ENCODE measurements around the gene PTGDR.

The PTGDR gene

DNA sequence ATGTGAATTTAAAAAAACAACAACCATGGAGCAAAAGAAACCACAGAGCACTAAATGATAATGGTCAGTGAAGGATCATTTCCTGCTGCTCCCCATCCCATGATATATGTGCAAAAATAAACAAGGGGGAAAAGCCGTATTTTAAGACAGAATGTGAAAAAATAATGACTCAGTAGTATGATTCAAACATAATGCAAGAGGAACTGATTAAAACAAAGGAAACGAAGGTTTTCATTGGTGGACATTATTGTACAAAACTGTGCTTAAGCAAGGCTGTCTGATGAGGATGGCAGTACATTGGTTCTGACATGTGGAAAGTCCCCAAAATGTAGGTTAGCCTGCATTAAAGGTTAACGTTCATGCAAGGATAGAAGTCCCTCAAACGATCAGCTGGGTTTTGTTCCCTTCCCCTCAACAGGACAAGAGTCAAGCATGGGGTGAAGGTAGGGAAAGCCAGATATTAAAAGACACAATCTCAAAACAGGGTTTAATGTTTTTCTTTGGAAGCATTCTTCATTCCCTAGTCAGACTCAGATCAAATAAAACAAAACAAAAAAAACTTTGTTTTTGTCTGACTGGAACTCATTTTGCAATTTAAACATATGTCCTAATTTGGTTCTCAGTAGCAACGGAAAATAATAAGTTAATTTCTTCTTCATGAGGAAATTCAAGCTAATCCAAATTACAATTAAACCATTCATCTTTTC, 26.3 kb upstream of the PTGDR start:
- H3K27me3 ChIP-seq (replicated peaks; ENCODE audit: control insufficient read depth, insufficient read depth, low read length): no peaks in the 10 kb centered on the region
- TF ChIP-seq, protein P1, sequence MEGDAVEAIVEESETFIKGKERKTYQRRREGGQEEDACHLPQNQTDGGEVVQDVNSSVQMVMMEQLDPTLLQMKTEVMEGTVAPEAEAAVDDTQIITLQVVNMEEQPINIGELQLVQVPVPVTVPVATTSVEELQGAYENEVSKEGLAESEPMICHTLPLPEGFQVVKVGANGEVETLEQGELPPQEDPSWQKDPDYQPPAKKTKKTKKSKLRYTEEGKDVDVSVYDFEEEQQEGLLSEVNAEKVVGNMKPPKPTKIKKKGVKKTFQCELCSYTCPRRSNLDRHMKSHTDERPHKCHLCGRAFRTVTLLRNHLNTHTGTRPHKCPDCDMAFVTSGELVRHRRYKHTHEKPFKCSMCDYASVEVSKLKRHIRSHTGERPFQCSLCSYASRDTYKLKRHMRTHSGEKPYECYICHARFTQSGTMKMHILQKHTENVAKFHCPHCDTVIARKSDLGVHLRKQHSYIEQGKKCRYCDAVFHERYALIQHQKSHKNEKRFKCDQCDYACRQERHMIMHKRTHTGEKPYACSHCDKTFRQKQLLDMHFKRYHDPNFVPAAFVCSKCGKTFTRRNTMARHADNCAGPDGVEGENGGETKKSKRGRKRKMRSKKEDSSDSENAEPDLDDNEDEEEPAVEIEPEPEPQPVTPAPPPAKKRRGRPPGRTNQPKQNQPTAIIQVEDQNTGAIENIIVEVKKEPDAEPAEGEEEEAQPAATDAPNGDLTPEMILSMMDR (IDR thresholded peaks at IDR 0.05; ENCODE audit: insufficient read depth, low read length, poor library complexity, severe bottlenecking): no peak
- no peak overlapping the region for H3K4me3 ChIP-seq (replicated peaks; ENCODE audit: low read depth, low read length)
- no peak for DNase-seq (ENCODE audit: extremely low read depth, insufficient read length)
- no peaks in the 10 kb centered on the region for H3K36me3 ChIP-seq (ENCODE audit: control insufficient read depth, insufficient read depth, low read length)

DNA sequence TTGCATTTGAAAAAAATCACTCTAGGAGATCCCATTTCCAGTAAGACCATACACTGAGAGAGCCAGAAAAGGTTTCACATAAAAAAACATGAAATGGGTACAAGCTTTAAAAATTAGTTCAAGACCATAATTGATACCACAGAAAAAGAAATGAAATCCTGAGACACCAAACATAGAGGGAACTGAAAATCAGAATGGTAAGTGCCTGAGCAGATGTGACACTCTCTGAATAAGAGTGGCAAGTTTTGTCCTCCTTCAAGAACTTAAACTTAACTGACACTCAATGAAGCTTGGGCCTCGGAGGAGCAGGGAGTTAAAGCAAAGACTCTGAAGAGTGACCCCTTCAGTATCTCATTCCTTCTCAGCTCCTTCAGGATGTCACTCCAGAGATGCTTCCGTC, 23.2 kb upstream of the PTGDR start:
- H3K27me3 ChIP-seq (replicated peaks; ENCODE audit: control insufficient read depth, insufficient read depth, low read length): no peaks in the 10 kb centered on the region
- H3K36me3 ChIP-seq (ENCODE audit: control insufficient read depth, insufficient read depth, low read length): no peaks in the 10 kb centered on the region
- no peak for DNase-seq (ENCODE audit: extremely low read depth, insufficient read length)
- H3K4me3 ChIP-seq (replicated peaks; ENCODE audit: low read depth, low read length): no peak overlapping the region
- TF ChIP-seq, protein P1 (IDR thresholded peaks at IDR 0.05; ENCODE audit: insufficient read depth, low read length, poor library complexity, severe bottlenecking): no peak

DNA sequence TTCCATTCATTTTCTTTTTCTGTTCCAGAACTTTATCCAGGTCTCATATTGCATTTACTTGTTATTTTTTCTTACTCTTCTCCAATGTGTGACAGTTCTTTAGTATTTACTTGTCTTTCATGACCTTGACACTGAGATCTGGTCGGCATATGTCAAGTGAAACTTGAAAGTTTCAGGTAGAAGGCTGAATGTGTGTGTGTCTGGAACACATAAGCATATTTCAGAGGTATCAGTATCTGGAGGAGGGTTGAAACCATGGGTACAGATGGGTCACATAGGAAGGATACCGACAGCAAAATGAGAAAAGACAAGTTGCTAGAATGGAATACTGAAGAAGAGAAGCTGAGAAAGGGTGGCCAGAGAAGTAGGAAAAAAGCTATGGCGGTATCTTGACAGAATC, 22.5 kb upstream of the PTGDR start:
- Histone ChIP-seq H3K27me3 (replicated peaks; ENCODE audit: control insufficient read depth, insufficient read depth, low read length) (no peaks in the 10 kb centered on the region), H3K36me3 (ENCODE audit: control insufficient read depth, insufficient read depth, low read length) (no peaks in the 10 kb centered on the region), H3K4me3 (replicated peaks; ENCODE audit: low read depth, low read length) (no peak overlapping the region)
- no peak for DNase-seq (ENCODE audit: extremely low read depth, insufficient read length)
- TF ChIP-seq, protein P1 (IDR thresholded peaks at IDR 0.05; ENCODE audit: insufficient read depth, low read length, poor library complexity, severe bottlenecking): no peak

DNA sequence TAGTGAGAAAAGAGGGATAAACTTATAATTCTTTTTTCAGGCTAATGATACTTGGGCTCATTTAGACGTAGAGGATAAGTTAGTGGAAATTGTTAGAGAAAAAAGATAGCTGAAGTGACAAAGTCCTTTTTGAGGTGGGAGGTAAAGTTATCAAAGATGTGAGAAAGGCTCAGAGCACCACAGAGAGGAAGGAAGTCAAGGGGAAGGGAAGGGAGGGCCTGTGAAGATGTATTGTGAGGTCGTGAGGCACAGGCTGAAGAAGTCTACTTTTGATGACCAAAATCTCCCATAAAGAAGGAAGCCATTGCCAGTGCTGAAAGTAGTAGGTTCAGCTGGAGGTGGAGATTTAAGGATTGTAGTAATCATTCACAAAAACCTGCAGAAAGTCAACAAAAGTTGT, 19.4 kb upstream of the PTGDR start:
- no peak overlapping the region for H3K4me3 ChIP-seq (replicated peaks; ENCODE audit: low read depth, low read length)
- TF ChIP-seq, protein P1 (IDR thresholded peaks at IDR 0.05; ENCODE audit: insufficient read depth, low read length, poor library complexity, severe bottlenecking): no peak
- no peaks in the 10 kb centered on the region for H3K27me3 ChIP-seq (replicated peaks; ENCODE audit: control insufficient read depth, insufficient read depth, low read length)
- DNase-seq (ENCODE audit: extremely low read depth, insufficient read length): no peak
- no peaks in the 10 kb centered on the region for H3K36me3 ChIP-seq (ENCODE audit: control insufficient read depth, insufficient read depth, low read length)

DNA sequence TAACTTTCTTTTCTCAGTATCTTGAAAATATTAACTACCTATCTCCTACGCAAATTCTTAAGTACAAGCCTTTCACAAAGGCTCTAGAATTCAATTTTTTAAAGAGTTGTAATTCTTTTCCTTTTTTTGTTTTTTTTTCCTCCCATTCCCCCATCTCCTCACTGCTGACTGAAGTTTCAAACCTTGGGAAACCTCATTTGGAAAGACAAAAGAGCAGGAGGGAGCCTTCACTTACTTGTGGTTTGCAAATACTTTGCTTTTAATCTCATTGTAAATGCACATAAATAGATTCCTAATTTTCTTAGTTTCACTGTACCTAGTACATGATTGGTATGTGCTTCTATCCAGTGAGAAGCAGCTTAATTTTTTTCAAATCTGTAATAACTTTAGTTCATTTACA, 15.8 kb upstream of the PTGDR start:
- TF ChIP-seq, protein P1 (IDR thresholded peaks at IDR 0.05; ENCODE audit: insufficient read depth, low read length, poor library complexity, severe bottlenecking): no peak
- no peak for DNase-seq (ENCODE audit: extremely low read depth, insufficient read length)
- no peak overlapping the region for H3K4me3 ChIP-seq (replicated peaks; ENCODE audit: low read depth, low read length)
- no peaks in the 10 kb centered on the region; the same call in 1 of the 2 replicates for H3K27me3 ChIP-seq (replicated peaks; ENCODE audit: control insufficient read depth, insufficient read depth, low read length)
- H3K36me3 ChIP-seq (ENCODE audit: control insufficient read depth, insufficient read depth, low read length): no peaks in the 10 kb centered on the region

DNA sequence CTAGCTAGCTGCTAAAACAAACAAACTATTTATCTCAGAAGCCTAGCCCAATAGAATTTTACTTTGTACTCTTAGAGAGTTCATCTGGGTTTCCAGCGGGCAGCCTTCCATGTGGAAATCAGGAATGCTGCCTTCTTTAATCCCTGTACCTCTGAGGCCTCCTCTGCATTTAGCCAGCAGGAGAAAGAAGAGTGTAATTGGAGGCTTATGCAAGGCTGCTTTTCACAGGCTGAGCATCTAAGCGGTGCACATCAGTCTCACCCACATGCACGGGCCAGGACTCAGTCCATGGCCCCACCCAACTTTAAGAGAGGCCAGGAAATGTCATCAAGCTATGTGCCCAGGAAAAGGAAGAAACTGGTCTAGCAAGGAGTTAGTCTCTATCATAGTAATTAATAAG, 14.0 kb upstream of the PTGDR start:
- Histone ChIP-seq H3K27me3 (replicated peaks; ENCODE audit: control insufficient read depth, insufficient read depth, low read length) (no peaks in the 10 kb centered on the region; the same call in 1 of the 2 replicates), H3K36me3 (ENCODE audit: control insufficient read depth, insufficient read depth, low read length) (no peaks in the 10 kb centered on the region), H3K4me3 (replicated peaks; ENCODE audit: low read depth, low read length) (no peak overlapping the region)
- TF ChIP-seq, protein P1 (IDR thresholded peaks at IDR 0.05; ENCODE audit: insufficient read depth, low read length, poor library complexity, severe bottlenecking): no peak
- no peak for DNase-seq (ENCODE audit: extremely low read depth, insufficient read length)

All from GM06990 (cell line).